ENCODE results near the gene RAB38. TPM values are rescaled to one million over a fixed set of nuclear protein-coding genes. Genes with fewer than 3 reads are reported as not detected.

RAB38 gene
- polyA plus RNA-seq, 3 donors = 0.25 to 1.3 (median 0.69) TPM

DNA sequence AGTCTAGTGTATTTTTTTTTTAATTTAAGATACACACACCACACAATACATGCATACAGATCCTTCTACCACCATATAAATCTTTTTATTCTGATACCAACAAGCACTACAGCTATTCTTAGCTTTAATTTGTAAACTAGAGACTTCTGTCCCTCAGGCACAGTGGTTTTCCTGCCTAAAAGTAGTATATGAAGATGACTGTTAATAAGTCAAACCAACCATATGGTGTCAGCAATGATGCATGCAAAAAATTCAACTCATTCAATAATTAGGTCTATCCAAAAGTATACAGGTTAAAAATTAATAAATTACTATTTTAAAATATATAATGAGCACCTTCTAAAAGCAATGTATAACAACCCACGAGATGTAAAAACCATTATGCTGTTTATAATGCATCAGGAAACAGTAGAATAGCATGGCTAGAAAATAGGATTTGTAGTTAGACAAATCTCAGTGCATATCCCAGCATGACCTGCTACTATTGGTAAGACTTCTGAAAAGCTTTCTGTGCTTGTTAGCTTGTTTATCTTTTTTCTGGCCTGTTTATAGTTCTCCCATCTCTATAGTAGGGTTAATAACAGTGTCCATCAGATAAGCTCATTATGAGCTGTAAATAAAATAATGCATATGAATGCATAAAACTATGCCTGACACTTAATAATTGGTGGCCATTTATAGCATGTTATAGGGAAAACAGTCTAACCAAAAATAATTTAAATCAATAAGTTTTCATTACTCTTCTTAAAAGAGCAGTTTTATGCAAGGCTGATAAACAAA is 10.2 kb downstream of the RAB38 start:
- TF ChIP-seq, protein P1, sequence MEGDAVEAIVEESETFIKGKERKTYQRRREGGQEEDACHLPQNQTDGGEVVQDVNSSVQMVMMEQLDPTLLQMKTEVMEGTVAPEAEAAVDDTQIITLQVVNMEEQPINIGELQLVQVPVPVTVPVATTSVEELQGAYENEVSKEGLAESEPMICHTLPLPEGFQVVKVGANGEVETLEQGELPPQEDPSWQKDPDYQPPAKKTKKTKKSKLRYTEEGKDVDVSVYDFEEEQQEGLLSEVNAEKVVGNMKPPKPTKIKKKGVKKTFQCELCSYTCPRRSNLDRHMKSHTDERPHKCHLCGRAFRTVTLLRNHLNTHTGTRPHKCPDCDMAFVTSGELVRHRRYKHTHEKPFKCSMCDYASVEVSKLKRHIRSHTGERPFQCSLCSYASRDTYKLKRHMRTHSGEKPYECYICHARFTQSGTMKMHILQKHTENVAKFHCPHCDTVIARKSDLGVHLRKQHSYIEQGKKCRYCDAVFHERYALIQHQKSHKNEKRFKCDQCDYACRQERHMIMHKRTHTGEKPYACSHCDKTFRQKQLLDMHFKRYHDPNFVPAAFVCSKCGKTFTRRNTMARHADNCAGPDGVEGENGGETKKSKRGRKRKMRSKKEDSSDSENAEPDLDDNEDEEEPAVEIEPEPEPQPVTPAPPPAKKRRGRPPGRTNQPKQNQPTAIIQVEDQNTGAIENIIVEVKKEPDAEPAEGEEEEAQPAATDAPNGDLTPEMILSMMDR (IDR thresholded peaks at IDR 0.05) = no peak
- H3K27ac Mint-ChIP-seq = no peak overlapping the region
- Histone ChIP-seq H2AFZ (ENCODE audit: insufficient read depth, low read depth, low read length, poor library complexity, severe bottlenecking) (no peak overlapping the region), H3K4me1 (ENCODE audit: control insufficient read depth in 1 of 2, insufficient read depth in 2 of 2, low read length in 2 of 2) (no peaks in the 10 kb centered on the region), H3K4me2 (replicated peaks; ENCODE audit: extremely low read depth, low read length, poor library complexity, severe bottlenecking) (no peak overlapping the region), H3K27ac (ENCODE audit: low read depth in 1 of 2, low read length in 2 of 2) (no peak overlapping the region), H3K36me3 (replicated peaks in 1 of 2; ENCODE audit: control insufficient read depth in 1 of 2, insufficient read depth in 2 of 2, low read length in 2 of 2) (no peaks in the 10 kb centered on the region), H3K27me3 (ENCODE audit: control insufficient read depth in 2 of 2, insufficient read depth in 2 of 2, low read length in 2 of 2) (no peaks in the 10 kb centered on the region), H4K20me1 (ENCODE audit: insufficient read depth, low read length) (no peaks in the 10 kb centered on the region), H3K9ac (ENCODE audit: insufficient read depth, low read length, poor library complexity, severe bottlenecking) (no peak overlapping the region), H3K9me3 (replicated peaks in 1 of 2; ENCODE audit: control insufficient read depth in 1 of 2, insufficient read depth in 1 of 2, low read length in 2 of 2) (no peaks in the 10 kb centered on the region), H3K79me2 (ENCODE audit: insufficient read depth, low read length) (no peaks in the 10 kb centered on the region), H3K4me3 (replicated peaks in 1 of 3; ENCODE audit: low read depth in 2 of 3, low read length in 3 of 3) (no peak overlapping the region)
- H3K4me1 Mint-ChIP-seq = no peaks in the 10 kb centered on the region
- peaks cover 0 to 7% (median 0%) of the 10 kb centered on the region in 7 donors for H3K9me3 Mint-ChIP-seq
- H3K36me3 Mint-ChIP-seq = no peaks in the 10 kb centered on the region
- intact Hi-C loops (cut with micrococcal nuclease) = no loop called here
- DNase-seq = no peak
- H3K27me3 Mint-ChIP-seq (ENCODE audit: low read depth in 3 of 3) = no peaks in the 10 kb centered on the region
- no peak overlapping the region for H3K4me3 Mint-ChIP-seq
- WGBS (ENCODE audit: insufficient coverage) = no CpG with 5 or more reads among the region's 1 CpG

DNA sequence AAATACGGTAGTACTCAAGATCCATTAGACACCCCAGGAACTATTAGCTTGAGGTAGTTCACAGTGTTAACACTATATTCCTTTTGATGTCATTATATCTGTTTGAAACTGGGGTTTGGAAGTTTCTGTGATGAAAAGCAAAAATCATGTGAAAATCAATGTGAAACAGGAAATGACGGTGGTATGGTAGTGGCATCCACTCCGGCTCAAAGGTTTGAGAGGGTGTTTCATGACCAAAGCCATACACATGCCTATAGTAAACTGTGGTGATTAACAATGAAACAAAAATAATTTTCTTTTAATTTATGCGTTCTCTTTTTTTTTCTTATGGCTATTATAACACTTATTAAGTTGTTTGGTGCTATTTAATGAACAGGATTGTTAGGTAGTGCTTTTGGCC is 10.9 kb downstream of the RAB38 start:
- H3K4me2 ChIP-seq (replicated peaks; ENCODE audit: extremely low read depth, low read length, poor library complexity, severe bottlenecking) = no peak overlapping the region
- H3K9ac ChIP-seq (ENCODE audit: insufficient read depth, low read length, poor library complexity, severe bottlenecking) = no peak overlapping the region
- H3K36me3 ChIP-seq (replicated peaks in 1 of 2; ENCODE audit: control insufficient read depth in 1 of 2, insufficient read depth in 2 of 2, low read length in 2 of 2) = no peaks in the 10 kb centered on the region
- H3K4me1 ChIP-seq (ENCODE audit: control insufficient read depth in 1 of 2, insufficient read depth in 2 of 2, low read length in 2 of 2) = no peaks in the 10 kb centered on the region
- H3K27me3 ChIP-seq (ENCODE audit: control insufficient read depth in 2 of 2, insufficient read depth in 2 of 2, low read length in 2 of 2) = no peaks in the 10 kb centered on the region
- no peaks in the 10 kb centered on the region for H4K20me1 ChIP-seq (ENCODE audit: insufficient read depth, low read length)
- TF ChIP-seq, protein P1 (IDR thresholded peaks at IDR 0.05) = no peak
- H3K27ac ChIP-seq (ENCODE audit: low read depth in 1 of 2, low read length in 2 of 2) = no peak overlapping the region
- Mint-ChIP-seq H3K9me3 (peaks cover 0 to 9% (median 1%) of the 10 kb centered on the region in 7 donors), H3K4me1 (no peaks in the 10 kb centered on the region), H3K27me3 (ENCODE audit: low read depth in 3 of 3) (no peaks in the 10 kb centered on the region), H3K27ac (no peak overlapping the region), H3K36me3 (no peaks in the 10 kb centered on the region), H3K4me3 (no peak overlapping the region)
- no CpG with 5 or more reads among the region's 4 CpGs for WGBS (ENCODE audit: insufficient coverage)
- H3K79me2 ChIP-seq (ENCODE audit: insufficient read depth, low read length) = no peaks in the 10 kb centered on the region
- H3K4me3 ChIP-seq (replicated peaks in 1 of 3; ENCODE audit: low read depth in 2 of 3, low read length in 3 of 3) = no peak overlapping the region
- DNase-seq = no peak
- intact Hi-C loops (cut with micrococcal nuclease) = no loop called here
- no peaks in the 10 kb centered on the region for H3K9me3 ChIP-seq (replicated peaks in 1 of 2; ENCODE audit: control insufficient read depth in 1 of 2, insufficient read depth in 1 of 2, low read length in 2 of 2)
- H2AFZ ChIP-seq (ENCODE audit: insufficient read depth, low read depth, low read length, poor library complexity, severe bottlenecking) = no peak overlapping the region
